PC-9 (cell line): ENCODE measurements around the gene AGMO. TPM values are rescaled to one million over a fixed set of nuclear protein-coding genes. Genes with fewer than 3 reads are reported as not detected.

ENCODE experiments used
- BruUV-seq: library from RNA; stranded (reverse); fragments of 400-500 nt; replicated peaks from 2 replicates; lab custom pipeline; 2021; lab: Mats Ljungman, UMichigan
- CTCF ChIA-PET: fragments of 300-600 bp; sonication (Branson Sonifier 250); formaldehyde crosslinking; loops from one replicate; lab custom pipeline; 2022; ENCODE audit warnings: antibody characterized with exemption; lab: Charles Lee
- POLR2A ChIA-PET: fragments of 300-600 bp; sonication (Branson Sonifier 250); formaldehyde crosslinking; loops from one replicate; lab custom pipeline; 2022; ENCODE audit warnings: antibody characterized with exemption; ENCODE audit not compliant: unreplicated experiment; lab: Charles Lee
- DNase-seq, 2 experiments: peaks; one replicate each; pipeline versions ENCODE4 v3.0.0 to v3.0.0-alpha.2; 2015 to 2022; ENCODE audit warnings: mixed read lengths in 1 of 2
- H2AFZ ChIP-seq: fragments of 200-600 bp; sonication (generic); 2 replicates; pipeline ENCODE4 v1.8.1; 2017; ENCODE audit warnings: antibody characterized with exemption
- H3F3A ChIP-seq: fragments of 200-600 bp; sonication (generic); 2 replicates; pipeline ENCODE4 v1.8.1; 2017; ENCODE audit warnings: antibody characterized with exemption, mild to moderate bottlenecking, low read depth; ENCODE audit not compliant: insufficient read depth
- H3K27ac ChIP-seq: fragments of 200-600 bp; sonication (generic); 2 replicates; pipeline ENCODE4 v1.6.1; 2016; ENCODE audit warnings: mixed run types
- H3K27me3 ChIP-seq: fragments of 200-600 bp; sonication (generic); 2 replicates; pipeline ENCODE4 v1.6.1; 2016; ENCODE audit warnings: low read depth, mixed run types; ENCODE audit not compliant: insufficient read depth
- H3K36me3 ChIP-seq: fragments of 200-600 bp; sonication (generic); 2 replicates; pipeline ENCODE4 v1.6.1; 2016; ENCODE audit warnings: low read depth, mixed run types
- H3K4me1 ChIP-seq: fragments of 200-600 bp; sonication (generic); replicated peaks from 2 replicates; pipeline ENCODE4 v1.6.1; 2016; ENCODE audit warnings: mixed run types; ENCODE audit not compliant: insufficient read depth
- H3K4me2 ChIP-seq: fragments of 200-600 bp; sonication (generic); 2 replicates; pipeline ENCODE4 v1.6.1; 2017; ENCODE audit warnings: mixed run types
- H3K4me3 ChIP-seq: fragments of 200-600 bp; sonication (generic); 2 replicates; pipeline ENCODE4 v1.6.1; 2016; ENCODE audit warnings: mixed run types
- H3K79me2 ChIP-seq: fragments of 200-600 bp; sonication (generic); 2 replicates; pipeline ENCODE4 v1.6.1; 2017; ENCODE audit warnings: low read depth, mixed run types
- H3K9me2 ChIP-seq: fragments of 200-600 bp; sonication (generic); 2 replicates; pipeline ENCODE4 v1.8.1; 2017; ENCODE audit warnings: mild to moderate bottlenecking; ENCODE audit not compliant: insufficient read depth
- H3K9me3 ChIP-seq: fragments of 200-600 bp; sonication (generic); 2 replicates; pipeline ENCODE4 v1.8.1; 2016; ENCODE audit warnings: low read depth; ENCODE audit not compliant: insufficient read depth
- H4K20me1 ChIP-seq: fragments of 200-600 bp; sonication (generic); 2 replicates; pipeline ENCODE4 v1.8.1; 2017; ENCODE audit not compliant: insufficient read depth
- CTCF ChIP-seq: fragments of 200-600 bp; sonication (generic); conservative IDR thresholded peaks from 2 replicates; pipeline ENCODE4 v1.6.1; 2017; ENCODE audit warnings: mixed run types, antibody characterized with exemption, mild to moderate bottlenecking, moderate library complexity
- EZH2 ChIP-seq: fragments of 200-600 bp; sonication (generic); IDR thresholded peaks from 2 replicates; pipeline ENCODE4 v1.8.0; 2017; ENCODE audit warnings: antibody characterized with exemption, low read depth
- intact Hi-C: fragments of 100-400 bp; cut with micrococcal nuclease; formaldehyde crosslinking; loops from one replicate; pipeline ENCODE4 v1.10.0; 2022; ENCODE audit not compliant: unreplicated experiment
- total RNA-seq: library from RNA; stranded (reverse); gene quantifications from 2 replicates; pipeline ENCODE4 v1.2.3, GENCODE V29; 2021

The AGMO gene
- total RNA-seq, 1 experiment from 2014 or later, result not detected

GRCh38 chr7:15292138-15292537 lies 269.7 kb downstream of the AGMO start:
- Histone ChIP-seq H3K36me3 (no peaks in the 10 kb centered on the region), H2AFZ (no peak overlapping the region), H3K27ac (no peak overlapping the region), H3K4me3 (no peak overlapping the region), H3K4me2 (no peak overlapping the region), H3K79me2 (no peaks in the 10 kb centered on the region), H3F3A (no peaks in the 10 kb centered on the region), H4K20me1 (no peaks in the 10 kb centered on the region), H3K9me3 (no peaks in the 10 kb centered on the region), H3K27me3 (no peaks in the 10 kb centered on the region), H3K4me1 (no peaks in the 10 kb centered on the region), H3K9me2 (no peaks in the 10 kb centered on the region; the same call in 1 of the 2 replicates)
- CTCF ChIA-PET, result interaction anchor here (0.7 kb wide), 1 partner anchor 582 kb away, joined by 4 read pairs; no protein-coding TSS in a partner anchor
- POLR2A ChIA-PET, result no interaction called here
- no peak for TF ChIP-seq CTCF
- no peak for TF ChIP-seq EZH2
- DNase-seq, result no peak
- intact Hi-C loops, result no loop called here
- BruUV-seq, result no TSS peak

DNA sequence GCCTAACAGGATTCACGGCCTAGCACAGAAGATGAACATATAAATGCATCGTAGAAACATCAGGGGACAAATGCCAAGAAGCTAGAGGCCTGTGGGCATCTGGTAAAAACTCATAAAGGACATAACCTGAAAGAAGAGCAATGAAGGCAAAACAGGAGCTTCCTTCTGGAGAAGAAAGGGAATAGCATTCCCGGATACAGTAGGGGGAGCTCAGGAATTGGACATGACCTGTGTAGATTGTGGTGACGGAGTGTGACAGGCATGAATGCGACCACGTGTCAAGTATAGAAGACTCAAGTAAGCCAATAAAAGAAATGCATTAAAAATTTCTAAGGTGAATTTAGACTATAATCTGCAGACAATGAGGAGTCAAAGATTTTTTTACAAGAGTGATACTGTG lies 270.1 kb downstream of the AGMO start:
- Histone ChIP-seq H3F3A (no peaks in the 10 kb centered on the region), H3K27ac (no peak overlapping the region), H3K27me3 (no peaks in the 10 kb centered on the region), H2AFZ (no peak overlapping the region), H3K36me3 (no peaks in the 10 kb centered on the region), H3K79me2 (no peaks in the 10 kb centered on the region), H4K20me1 (no peaks in the 10 kb centered on the region), H3K4me3 (no peak overlapping the region), H3K9me3 (no peaks in the 10 kb centered on the region), H3K4me1 (no peaks in the 10 kb centered on the region), H3K9me2 (no peaks in the 10 kb centered on the region), H3K4me2 (no peak overlapping the region)
- POLR2A ChIA-PET, result no interaction called here
- no peak for DNase-seq
- BruUV-seq, result no TSS peak
- intact Hi-C loops, result no loop called here
- CTCF ChIA-PET, result no interaction called here
- no peak for TF ChIP-seq EZH2
- no peak for TF ChIP-seq CTCF

GRCh38 chr7:15288741-15289140 lies 273.1 kb downstream of the AGMO start:
- ChIA-PET POLR2A (no interaction called here), CTCF (no interaction called here)
- H3F3A ChIP-seq, result no peaks in the 10 kb centered on the region
- intact Hi-C loops, result no loop called here
- H3K4me3 ChIP-seq, result no peak overlapping the region
- H3K9me2 ChIP-seq, result no peaks in the 10 kb centered on the region
- H3K4me1 ChIP-seq, result no peaks in the 10 kb centered on the region
- BruUV-seq, result no TSS peak
- H3K27ac ChIP-seq, result no peak overlapping the region
- no peak for DNase-seq
- H3K36me3 ChIP-seq, result no peaks in the 10 kb centered on the region
- no peaks in the 10 kb centered on the region for H3K79me2 ChIP-seq
- no peak overlapping the region for H3K4me2 ChIP-seq
- no peaks in the 10 kb centered on the region for H4K20me1 ChIP-seq
- no peaks in the 10 kb centered on the region for H3K9me3 ChIP-seq
- no peak overlapping the region for H2AFZ ChIP-seq
- H3K27me3 ChIP-seq, result no peaks in the 10 kb centered on the region
- TF ChIP-seq EZH2 (no peak), CTCF (no peak)
